HG02610 (cell line): ENCODE results near the gene CD4.

Experiments used
- ATAC-seq: cut with Tn5 transposase; IDR thresholded peaks from one replicate; pipeline ENCODE4 v1.9.1; 2021; ENCODE audit warnings: mild to moderate bottlenecking, moderate library complexity; ENCODE audit not compliant: unreplicated experiment

The CD4 gene

DNA sequence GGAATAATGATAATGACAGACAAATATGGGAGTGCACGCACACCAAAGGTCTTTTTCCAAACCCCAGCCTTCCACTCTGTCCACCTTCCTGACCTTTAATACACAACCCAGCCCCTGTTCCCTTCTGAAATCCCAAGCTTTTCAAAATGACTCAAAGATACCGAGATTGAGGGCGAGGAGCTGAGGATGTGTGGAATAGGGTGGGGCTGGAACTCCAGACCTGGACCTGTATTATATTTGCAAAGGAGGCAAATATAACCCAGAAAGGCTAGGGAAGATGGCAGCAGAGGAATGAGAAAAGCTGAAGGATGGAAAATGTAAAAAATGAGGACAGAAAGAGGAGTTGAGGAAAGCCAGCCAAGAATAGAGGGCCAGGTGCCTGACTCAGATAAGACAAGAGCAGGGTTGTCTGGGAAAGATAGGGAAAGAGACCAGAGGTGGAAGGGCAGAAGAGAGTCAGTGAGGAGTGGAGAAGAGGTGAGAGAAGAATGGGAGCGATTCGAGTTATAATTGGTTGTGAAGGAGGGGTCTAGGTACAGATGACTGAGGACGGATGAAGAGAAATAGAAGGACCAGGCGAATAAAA lies 24.2 kb upstream of the CD4 start:
- no peak for ATAC-seq

GRCh38 chr12:6765634-6766581 lies 23.4 kb upstream of the CD4 start, which contains the start of gene PTMS:
Gene PTMS, plus strand, starts transcription at chr12:6766363. Its CDS starts 343 bp downstream, at chr12:6766706.
- peak; percentile 8 for ATAC-seq

GRCh38 chr12:6766651-6767349 lies 22.5 kb upstream of the CD4 start:
- peak; percentile 40 for ATAC-seq

GRCh38 chr12:6767353-6768319 lies 21.7 kb upstream of the CD4 start:
- no peak for ATAC-seq

- ATAC-seq: no peak
These were observed 20.9 kb upstream of the CD4 start for GRCh38 chr12:6768437-6768914.

DNA sequence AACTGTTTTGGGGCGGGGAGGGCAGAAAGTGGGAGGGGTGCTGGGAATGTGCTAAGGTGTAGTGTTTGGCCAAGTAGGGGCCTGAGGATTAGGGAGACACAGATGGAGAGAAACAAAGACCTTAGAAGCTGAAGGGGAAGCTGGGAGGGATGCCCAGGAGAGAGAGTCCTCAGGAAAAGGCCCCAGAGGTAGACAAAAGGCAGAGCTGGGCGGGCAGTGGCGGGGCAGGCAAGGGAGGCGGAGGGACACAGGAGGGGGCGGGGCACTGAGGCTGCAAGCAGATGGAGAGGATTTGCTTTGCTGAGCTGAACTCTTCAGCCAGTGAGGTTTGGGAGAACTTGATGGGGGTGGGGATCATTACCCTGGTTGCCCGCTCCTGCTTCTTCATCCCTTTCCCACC lies 20.3 kb upstream of the CD4 start:
- no peak for ATAC-seq

DNA sequence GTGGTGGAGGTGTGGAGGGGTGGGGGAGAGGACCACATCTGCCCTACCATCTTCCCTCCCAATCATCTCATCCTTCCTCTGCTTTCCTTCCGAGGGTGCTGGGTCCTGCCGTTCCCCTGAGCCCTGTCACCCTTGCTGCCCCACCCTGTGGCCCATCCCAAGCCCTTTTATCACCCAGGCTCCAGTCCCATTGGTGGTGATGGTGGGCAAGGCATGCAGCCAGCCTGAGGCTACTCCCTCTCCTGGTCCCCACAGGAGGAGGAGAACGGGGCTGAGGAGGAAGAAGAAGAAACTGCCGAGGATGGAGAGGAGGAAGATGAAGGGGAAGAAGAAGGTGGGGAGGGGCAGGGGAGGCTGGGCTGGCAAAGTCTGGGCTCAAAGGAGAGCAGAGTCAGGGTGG lies 19.7 kb upstream of the CD4 start:
- ATAC-seq: no peak

- ATAC-seq: no peak
These were observed 19.2 kb upstream of the CD4 start for GRCh38 chr12:6770094-6770493.

DNA sequence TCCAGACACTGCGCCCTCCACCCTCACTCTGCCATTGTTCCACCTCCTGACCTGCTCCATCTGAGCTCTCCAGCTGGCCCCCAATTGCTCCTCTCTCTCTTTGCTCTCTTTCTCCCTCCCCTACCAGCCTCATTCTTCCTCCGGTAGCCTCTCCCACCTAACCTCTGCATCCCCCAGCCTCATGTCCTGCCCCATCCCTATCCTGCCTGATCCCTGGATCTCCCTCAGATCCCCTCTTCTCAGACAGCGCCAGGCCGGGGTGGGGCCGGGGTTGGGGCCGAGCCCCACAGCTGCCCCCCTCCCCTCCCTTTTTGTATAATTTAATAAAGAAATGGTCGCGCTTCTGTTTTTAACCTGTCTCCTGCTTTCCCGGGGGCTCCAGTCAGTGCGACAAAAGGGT lies 18.7 kb upstream of the CD4 start:
- ATAC-seq: no peak

DNA sequence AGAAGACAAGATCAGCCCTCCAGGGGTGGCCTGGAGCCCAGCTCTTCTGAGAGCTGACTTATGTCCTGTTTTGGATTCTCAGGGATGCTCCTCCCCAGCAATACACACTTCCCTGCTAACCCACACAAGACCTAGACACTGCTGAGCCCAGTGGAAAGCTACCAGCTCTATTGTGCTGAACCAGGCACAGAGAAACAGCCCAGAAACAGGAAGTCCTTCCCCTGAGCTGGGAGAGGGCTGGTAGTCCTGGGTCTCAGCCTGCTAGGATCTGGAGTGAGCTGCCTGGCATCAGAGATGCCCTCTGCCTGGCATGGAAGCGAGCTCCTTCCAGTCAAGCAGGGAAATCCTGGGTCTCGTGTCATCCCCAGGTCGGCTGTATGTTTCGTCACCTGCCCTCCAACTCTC lies 18.2 kb upstream of the CD4 start:
- ATAC-seq: no peak

DNA sequence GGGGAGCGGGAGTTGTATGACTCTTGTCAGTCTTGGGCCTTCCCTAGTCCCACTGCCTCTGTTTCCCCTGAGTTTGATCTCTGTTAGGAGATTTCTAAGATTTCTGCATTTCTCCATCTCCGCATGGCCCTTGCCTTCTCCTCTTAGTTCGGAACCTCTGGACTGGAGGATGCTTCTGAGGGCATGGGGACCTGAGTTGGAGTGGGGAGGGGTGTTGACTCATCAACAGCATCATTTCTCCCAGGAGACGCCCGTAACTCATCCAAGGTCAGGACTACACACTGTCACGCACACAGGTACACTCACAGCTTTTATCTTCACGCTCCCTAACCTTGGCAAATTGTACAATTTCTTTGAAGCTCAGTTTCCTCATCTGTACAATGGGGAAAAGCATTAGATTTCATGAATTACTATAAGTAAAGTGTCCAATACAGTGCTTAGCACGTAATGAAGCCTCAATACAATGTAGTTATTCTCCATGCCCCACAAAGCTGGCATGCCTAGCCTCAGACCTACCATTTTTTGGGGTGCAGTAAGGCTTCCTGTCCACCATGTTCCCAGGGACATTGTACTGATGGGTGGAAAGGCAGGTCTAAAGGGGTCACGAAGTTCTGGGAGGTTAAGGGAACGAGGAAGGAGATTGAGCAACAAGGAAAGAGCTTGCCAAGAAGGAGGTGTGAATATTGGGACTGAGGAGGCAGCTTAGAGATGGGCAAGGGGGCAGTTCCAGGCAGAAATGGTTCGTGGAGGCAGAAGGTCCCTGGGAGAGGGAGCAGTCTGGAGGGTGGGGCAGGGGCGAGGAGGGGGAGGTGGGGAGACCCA lies 17.6 kb upstream of the CD4 start:
- ATAC-seq: no peak

DNA sequence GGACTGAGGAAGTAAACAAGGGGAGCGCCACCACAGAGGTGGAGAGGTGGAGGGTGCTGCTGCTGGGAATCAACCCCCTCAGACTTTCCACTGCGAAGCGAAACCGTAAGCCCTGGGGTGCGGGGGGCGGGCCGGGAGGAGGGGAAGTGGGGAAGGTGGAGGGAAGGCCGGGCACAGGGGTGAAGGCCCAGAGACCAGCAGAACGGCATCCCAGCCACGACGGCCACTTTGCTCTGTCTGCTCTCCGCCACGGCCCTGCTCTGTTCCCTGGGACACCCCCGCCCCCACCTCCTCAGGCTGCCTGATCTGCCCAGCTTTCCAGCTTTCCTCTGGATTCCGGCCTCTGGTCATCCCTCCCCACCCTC lies 17.0 kb upstream of the CD4 start, which contains the start of gene LAG3:
Gene LAG3, plus strand, starts transcription at position 190 of the 365 bp plus-strand sequence. CDS start 333 bp downstream, outside the sequence.
- no peak for ATAC-seq

GRCh38 chr12:6772726-6773589 lies 16.4 kb upstream of the CD4 start:
- no peak for ATAC-seq

- no peak for ATAC-seq
These were observed 15.6 kb upstream of the CD4 start for GRCh38 chr12:6773590-6774351.

- no peak for ATAC-seq
These were observed 14.7 kb upstream of the CD4 start for GRCh38 chr12:6774499-6775062.

DNA sequence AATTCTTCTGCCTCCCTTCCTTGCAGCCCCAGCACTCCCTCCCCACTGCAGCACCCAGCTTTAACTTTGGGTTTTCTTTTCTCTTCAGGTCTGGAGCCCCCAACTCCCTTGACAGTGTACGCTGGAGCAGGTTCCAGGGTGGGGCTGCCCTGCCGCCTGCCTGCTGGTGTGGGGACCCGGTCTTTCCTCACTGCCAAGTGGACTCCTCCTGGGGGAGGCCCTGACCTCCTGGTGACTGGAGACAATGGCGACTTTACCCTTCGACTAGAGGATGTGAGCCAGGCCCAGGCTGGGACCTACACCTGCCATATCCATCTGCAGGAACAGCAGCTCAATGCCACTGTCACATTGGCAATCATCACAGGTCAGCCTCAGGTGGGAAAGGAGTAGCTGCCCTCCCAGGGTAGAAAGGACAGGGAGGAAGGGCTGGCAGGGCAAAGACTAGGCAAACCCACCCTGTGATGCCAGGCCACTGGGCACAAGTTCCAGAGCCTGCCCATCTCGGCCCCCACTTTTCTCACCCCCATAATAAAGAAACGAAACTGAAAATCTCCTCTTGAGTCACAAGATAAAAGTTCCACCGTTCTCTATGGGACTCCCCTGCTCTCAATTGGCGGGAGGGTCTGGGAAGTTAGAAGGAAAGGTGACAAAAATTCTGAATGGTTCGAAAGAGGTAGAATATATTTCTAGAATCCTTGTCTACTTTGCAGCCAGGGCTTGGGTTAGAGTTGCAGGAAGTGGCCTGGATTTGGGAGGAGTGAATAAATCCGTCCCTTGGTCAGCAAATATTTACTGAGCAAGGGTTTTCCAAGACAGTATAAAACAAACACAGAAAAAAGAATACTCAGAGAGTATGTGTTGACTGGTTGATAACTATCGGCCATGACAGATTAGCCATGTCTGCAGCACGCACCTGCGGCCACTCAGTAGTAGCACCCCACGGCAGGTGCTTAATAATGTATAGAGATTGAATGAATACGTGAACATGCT lies 13.8 kb upstream of the CD4 start:
- no peak for ATAC-seq
